ENCODE data around the gene SIGLEC8. TPM values are rescaled to one million over a fixed set of nuclear protein-coding genes. Genes with fewer than 3 reads are reported as not detected.

SIGLEC8 gene
- total and polyA plus RNA-seq, 9 of the 15 experiments (the other 6 are each of a cell fraction or from before 2014, with no cell fraction given), result 0.04 to 0.65 (median 0.39) TPM

GRCh38 chr19:51448411-51449016 is 9.7 kb downstream of the SIGLEC8 start:
- Histone ChIP-seq H3K4me3 (no peak overlapping the region), H3K79me2 (ENCODE audit: control insufficient read depth, insufficient read depth, low read length) (no peaks in the 10 kb centered on the region), H3K9me3 (replicated peaks; ENCODE audit: control insufficient read depth, insufficient read depth, low read depth, low read length) (peaks cover 1% of the 10 kb centered on the region; the same call in 1 of the 2 replicates), H3K36me3 (ENCODE audit: control insufficient read depth, insufficient read depth, low read length) (no peaks in the 10 kb centered on the region), H3K9me1 (ENCODE audit: control insufficient read depth, insufficient read depth, low read length) (no peaks in the 10 kb centered on the region), H3K4me2 (ENCODE audit: insufficient read depth, low read length) (peak overlapping the region; percentile 60), H3K27ac (ENCODE audit: extremely low read depth, low read depth, low read length) (no peak overlapping the region), H2AFZ (ENCODE audit: low read depth, low read length) (peak overlapping the region; percentile 35; the same call in 1 of the 2 replicates), H4K20me1 (replicated peaks; ENCODE audit: control insufficient read depth, insufficient read depth, low read length) (no peaks in the 10 kb centered on the region), H3K27me3 (ENCODE audit: control insufficient read depth in 2 of 2, insufficient read depth in 2 of 2, low read length in 2 of 2) (no peaks in the 10 kb centered on the region), H3K4me1 (replicated peaks in 1 of 2; ENCODE audit: control insufficient read depth in 2 of 2, insufficient read depth in 2 of 2, low read length in 2 of 2) (peaks cover 13 to 19% of the 10 kb centered on the region in 2 experiments), H3K9ac (ENCODE audit: insufficient read depth in 1 of 2, low read depth in 2 of 2, low read length in 2 of 2) (no peak overlapping the region; a peak in 1 of 4 replicates)
- WGBS (ENCODE audit: insufficient coverage, low coverage, missing lambda C conversion rate), result 8% methylated on average over 13 of the region's 13 CpGs
- intact Hi-C loops (cut with micrococcal nuclease), result no loop called here
- CTCF ChIA-PET (ENCODE audit: low intra/inter-chr PET ratio), result no interaction called here
- DNase-seq (ENCODE audit: extremely low read depth in 1 of 4, low spot score in 3 of 4), result peak in 1 of 4 experiments; percentile 28
- BruUV-seq (replicated peaks), result no TSS peak
- in situ Hi-C loops (cut with MboI), result no loop called here
- ATAC-seq, result peak; percentile 47
- POLR2A ChIA-PET, result no interaction called here
- peak; percentile 15 for FAIRE-seq
- TF ChIP-seq CBFA2T3 (IDR thresholded peaks at IDR 0.05) (peak; percentile 66), ARID3A (IDR thresholded peaks at IDR 0.05; ENCODE audit: borderline replicate concordance, low read depth, low read length) (peak; percentile 31; the same call in 1 of the 2 replicates), AFF1 (IDR thresholded peaks at IDR 0.05; ENCODE audit: low read depth in 1 of 2, partially characterized antibody in 2 of 2) (no peak), TRIM24 (IDR thresholded peaks at IDR 0.05) (0 out of 4 replicates have a peak, but pooled peaks of 1 of the 2 experiments have one; percentile 12), REST (IDR thresholded peaks at IDR 0.05; ENCODE audit: borderline replicate concordance) (no peak), REST (CRISPR knock-in tag; IDR thresholded peaks at IDR 0.05; ENCODE audit: low read depth) (no peak), KLF10 (CRISPR knock-in tag; IDR thresholded peaks at IDR 0.05) (no peak), ZNF354B (CRISPR knock-in tag; IDR thresholded peaks at IDR 0.05) (no peak)

Measured in K562 (cell line).